ENCODE data around the gene STBD1. TPM values are rescaled to one million over a fixed set of nuclear protein-coding genes. Genes with fewer than 3 reads are reported as not detected.

Gene STBD1
- polyA plus RNA-seq, 1 donor from 2014 or later: not detected

DNA sequence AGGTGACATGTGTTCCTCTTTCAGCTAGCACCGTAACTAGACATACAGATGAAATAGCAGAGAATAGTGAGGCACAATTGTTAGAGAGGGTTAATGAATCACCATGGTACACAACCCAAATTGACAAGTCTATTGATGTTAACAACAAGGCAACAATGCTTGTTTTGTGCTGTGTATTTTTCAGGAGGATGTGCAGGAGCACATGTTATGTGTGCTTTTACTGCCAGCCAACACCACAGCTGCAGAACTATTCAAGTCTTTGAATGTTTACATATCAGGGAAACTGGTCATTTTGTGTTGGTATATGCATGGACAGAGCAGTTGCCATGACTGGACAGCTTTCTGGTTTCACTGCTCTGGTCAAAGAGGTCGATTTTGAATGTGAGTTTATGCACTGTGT is 32.8 kb downstream of the STBD1 start:
- Histone ChIP-seq H3K36me3 (ENCODE audit: insufficient read depth, low read length) (no peaks in the 10 kb centered on the region), H2AFZ (ENCODE audit: low read depth, low read length) (no peak overlapping the region), H3K4me2 (ENCODE audit: low read length) (no peak overlapping the region)

DNA sequence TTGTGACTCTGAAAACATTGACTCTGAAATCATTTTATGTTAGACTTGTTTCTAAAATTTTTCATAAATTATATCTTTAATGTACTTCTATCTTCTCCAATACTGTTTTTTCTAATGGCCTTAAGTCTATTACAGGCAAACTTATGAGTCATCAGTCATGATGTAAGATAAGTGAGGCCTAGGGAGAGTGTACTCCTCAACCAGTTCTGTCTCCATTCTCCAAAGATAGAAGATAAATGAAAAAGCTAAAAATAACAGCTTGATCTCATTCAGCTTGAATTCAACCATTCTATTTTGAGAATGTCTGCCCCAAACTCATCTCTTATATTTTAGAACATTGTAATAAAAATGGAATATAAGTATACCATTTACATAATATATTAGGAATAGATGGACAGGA is 34.5 kb downstream of the STBD1 start:
- H3K27ac ChIP-seq (ENCODE audit: low read length): no peak overlapping the region
- no peak for TF ChIP-seq SMC3 (conservative IDR thresholded peaks at IDR 0.05; ENCODE audit: poor library complexity)
- TF ChIP-seq, protein P1, sequence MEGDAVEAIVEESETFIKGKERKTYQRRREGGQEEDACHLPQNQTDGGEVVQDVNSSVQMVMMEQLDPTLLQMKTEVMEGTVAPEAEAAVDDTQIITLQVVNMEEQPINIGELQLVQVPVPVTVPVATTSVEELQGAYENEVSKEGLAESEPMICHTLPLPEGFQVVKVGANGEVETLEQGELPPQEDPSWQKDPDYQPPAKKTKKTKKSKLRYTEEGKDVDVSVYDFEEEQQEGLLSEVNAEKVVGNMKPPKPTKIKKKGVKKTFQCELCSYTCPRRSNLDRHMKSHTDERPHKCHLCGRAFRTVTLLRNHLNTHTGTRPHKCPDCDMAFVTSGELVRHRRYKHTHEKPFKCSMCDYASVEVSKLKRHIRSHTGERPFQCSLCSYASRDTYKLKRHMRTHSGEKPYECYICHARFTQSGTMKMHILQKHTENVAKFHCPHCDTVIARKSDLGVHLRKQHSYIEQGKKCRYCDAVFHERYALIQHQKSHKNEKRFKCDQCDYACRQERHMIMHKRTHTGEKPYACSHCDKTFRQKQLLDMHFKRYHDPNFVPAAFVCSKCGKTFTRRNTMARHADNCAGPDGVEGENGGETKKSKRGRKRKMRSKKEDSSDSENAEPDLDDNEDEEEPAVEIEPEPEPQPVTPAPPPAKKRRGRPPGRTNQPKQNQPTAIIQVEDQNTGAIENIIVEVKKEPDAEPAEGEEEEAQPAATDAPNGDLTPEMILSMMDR (IDR thresholded peaks at IDR 0.05; ENCODE audit: poor library complexity, severe bottlenecking): no peak
- TF ChIP-seq, protein P2, sequence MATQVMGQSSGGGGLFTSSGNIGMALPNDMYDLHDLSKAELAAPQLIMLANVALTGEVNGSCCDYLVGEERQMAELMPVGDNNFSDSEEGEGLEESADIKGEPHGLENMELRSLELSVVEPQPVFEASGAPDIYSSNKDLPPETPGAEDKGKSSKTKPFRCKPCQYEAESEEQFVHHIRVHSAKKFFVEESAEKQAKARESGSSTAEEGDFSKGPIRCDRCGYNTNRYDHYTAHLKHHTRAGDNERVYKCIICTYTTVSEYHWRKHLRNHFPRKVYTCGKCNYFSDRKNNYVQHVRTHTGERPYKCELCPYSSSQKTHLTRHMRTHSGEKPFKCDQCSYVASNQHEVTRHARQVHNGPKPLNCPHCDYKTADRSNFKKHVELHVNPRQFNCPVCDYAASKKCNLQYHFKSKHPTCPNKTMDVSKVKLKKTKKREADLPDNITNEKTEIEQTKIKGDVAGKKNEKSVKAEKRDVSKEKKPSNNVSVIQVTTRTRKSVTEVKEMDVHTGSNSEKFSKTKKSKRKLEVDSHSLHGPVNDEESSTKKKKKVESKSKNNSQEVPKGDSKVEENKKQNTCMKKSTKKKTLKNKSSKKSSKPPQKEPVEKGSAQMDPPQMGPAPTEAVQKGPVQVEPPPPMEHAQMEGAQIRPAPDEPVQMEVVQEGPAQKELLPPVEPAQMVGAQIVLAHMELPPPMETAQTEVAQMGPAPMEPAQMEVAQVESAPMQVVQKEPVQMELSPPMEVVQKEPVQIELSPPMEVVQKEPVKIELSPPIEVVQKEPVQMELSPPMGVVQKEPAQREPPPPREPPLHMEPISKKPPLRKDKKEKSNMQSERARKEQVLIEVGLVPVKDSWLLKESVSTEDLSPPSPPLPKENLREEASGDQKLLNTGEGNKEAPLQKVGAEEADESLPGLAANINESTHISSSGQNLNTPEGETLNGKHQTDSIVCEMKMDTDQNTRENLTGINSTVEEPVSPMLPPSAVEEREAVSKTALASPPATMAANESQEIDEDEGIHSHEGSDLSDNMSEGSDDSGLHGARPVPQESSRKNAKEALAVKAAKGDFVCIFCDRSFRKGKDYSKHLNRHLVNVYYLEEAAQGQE (IDR thresholded peaks at IDR 0.05; ENCODE audit: borderline replicate concordance): no peak
- TF ChIP-seq MXI1 (conservative IDR thresholded peaks at IDR 0.05; ENCODE audit: poor library complexity, severe bottlenecking): no peak
- TF ChIP-seq EP300 (conservative IDR thresholded peaks at IDR 0.05; ENCODE audit: poor library complexity, severe bottlenecking): no peak
- TF ChIP-seq TAF1 (IDR thresholded peaks at IDR 0.05; ENCODE audit: low read depth): no peak
- TF ChIP-seq RAD21 (conservative IDR thresholded peaks at IDR 0.05): no peak
- H3K9ac ChIP-seq (ENCODE audit: low read length): no peak overlapping the region
- H3K79me2 ChIP-seq (replicated peaks; ENCODE audit: insufficient read depth, low read length): no peaks in the 10 kb centered on the region
- H3F3A ChIP-seq (ENCODE audit: insufficient read depth, low read length, poor library complexity, severe bottlenecking): no peaks in the 10 kb centered on the region
- H3K27me3 ChIP-seq (ENCODE audit: insufficient read depth, low read depth, low read length): no peaks in the 10 kb centered on the region
- H4K20me1 ChIP-seq (ENCODE audit: insufficient read depth): no peaks in the 10 kb centered on the region
- H3K4me3 ChIP-seq (ENCODE audit: low read length): no peak overlapping the region
- H3K4me2 ChIP-seq (ENCODE audit: low read length): no peak overlapping the region
- H3K9me3 ChIP-seq (ENCODE audit: low read length): no peaks in the 10 kb centered on the region
- H3K9me2 ChIP-seq (ENCODE audit: insufficient read depth, low read length): no peaks in the 10 kb centered on the region
- no peak overlapping the region for H2AFZ ChIP-seq (ENCODE audit: low read depth, low read length)
- H3K36me3 ChIP-seq (ENCODE audit: insufficient read depth, low read length): no peaks in the 10 kb centered on the region

More for the DNA sequence above, 32.8 kb downstream of the STBD1 start:
- H3K79me2 ChIP-seq (replicated peaks; ENCODE audit: insufficient read depth, low read length): no peaks in the 10 kb centered on the region
- H3K27ac ChIP-seq (ENCODE audit: low read length): no peak overlapping the region
- TF ChIP-seq, protein P2 (IDR thresholded peaks at IDR 0.05; ENCODE audit: borderline replicate concordance): no peak
- TF ChIP-seq TAF1 (IDR thresholded peaks at IDR 0.05; ENCODE audit: low read depth) (no peak), EP300 (conservative IDR thresholded peaks at IDR 0.05; ENCODE audit: poor library complexity, severe bottlenecking) (no peak), EZH2 (IDR thresholded peaks at IDR 0.05; ENCODE audit: borderline replicate concordance, insufficient read depth, low read length, poor library complexity, severe bottlenecking) (no peak), MXI1 (conservative IDR thresholded peaks at IDR 0.05; ENCODE audit: poor library complexity, severe bottlenecking) (no peak)
- no peaks in the 10 kb centered on the region for H3F3A ChIP-seq (ENCODE audit: insufficient read depth, low read length, poor library complexity, severe bottlenecking)
- H3K9me3 ChIP-seq (ENCODE audit: low read length): no peaks in the 10 kb centered on the region
- H3K9ac ChIP-seq (ENCODE audit: low read length): no peak overlapping the region
- no peaks in the 10 kb centered on the region for H3K27me3 ChIP-seq (ENCODE audit: insufficient read depth, low read depth, low read length)
- H4K20me1 ChIP-seq (ENCODE audit: insufficient read depth): no peaks in the 10 kb centered on the region
- no peak overlapping the region for H3K4me3 ChIP-seq (ENCODE audit: low read length)
- no peaks in the 10 kb centered on the region for H3K9me2 ChIP-seq (ENCODE audit: insufficient read depth, low read length)
